MM.1S (cell line): Measurements from ENCODE around the gene FBXW7.

Source experiments
- CTCF ChIP-seq: fragments of 300-600 bp; sonication (generic); IDR thresholded peaks from 2 replicates; pipeline ENCODE4 v1.5.1; 2016; ENCODE audit warnings: antibody characterized with exemption, low read length, mixed read lengths
- EZH2 ChIP-seq: fragments of 300-600 bp; sonication (generic); optimal IDR thresholded peaks from 2 replicates; pipeline ENCODE3; 2017; ENCODE audit warnings: low read depth, mild to moderate bottlenecking, antibody characterized with exemption, low read length, mixed read lengths
- EZH2phosphoT487 ChIP-seq: fragments of 300-600 bp; sonication (generic); IDR thresholded peaks from 2 replicates; pipeline ENCODE4 v1.6.1; 2018; ENCODE audit warnings: antibody characterized with exemption, low read length

GRCh38 chr4:152545088-152545487 lies 9.2 kb upstream of the FBXW7 start:
- TF ChIP-seq CTCF (no peak), EZH2 (no peak), EZH2phosphoT487 (no peak)
